NCI-H510A (cell line): ENCODE data around the gene CDKL5.

Experiments
- DNase-seq: peaks from one replicate; lab custom pipeline; 2025; lab: John Stamatoyannopoulos, UW

The CDKL5 gene

GRCh38 chrX:18457000-18457399 lies 31.6 kb downstream of the CDKL5 start:
- DNase-seq: no peak

- DNase-seq: no peak
Observed at GRCh38 chrX:18461431-18461830, 36.0 kb downstream of the CDKL5 start.

GRCh38 chrX:18464499-18464898 lies 39.1 kb downstream of the CDKL5 start:
- no peak for DNase-seq

- DNase-seq: no peak
Observed at GRCh38 chrX:18465051-18465450, 39.6 kb downstream of the CDKL5 start.

GRCh38 chrX:18468599-18468998 lies 43.2 kb downstream of the CDKL5 start:
- DNase-seq: no peak

- DNase-seq: no peak
Observed at GRCh38 chrX:18471296-18471695, 45.9 kb downstream of the CDKL5 start.

GRCh38 chrX:18490806-18491555 lies 65.6 kb downstream of the CDKL5 start:
- DNase-seq: no peak

GRCh38 chrX:18491587-18492340 lies 66.4 kb downstream of the CDKL5 start:
- DNase-seq: no peak

GRCh38 chrX:18534949-18535348 lies 109.5 kb downstream of the CDKL5 start:
- no peak for DNase-seq

- DNase-seq: no peak
Observed at GRCh38 chrX:18537068-18537467, 111.7 kb downstream of the CDKL5 start.

GRCh38 chrX:18537524-18537923 lies 112.1 kb downstream of the CDKL5 start:
- no peak for DNase-seq

GRCh38 chrX:18542131-18542530 lies 116.7 kb downstream of the CDKL5 start:
- no peak for DNase-seq

- no peak for DNase-seq
Observed at GRCh38 chrX:18542905-18543304, 117.5 kb downstream of the CDKL5 start.

- no peak for DNase-seq
Observed at GRCh38 chrX:18543738-18544137, 118.3 kb downstream of the CDKL5 start.

GRCh38 chrX:18545771-18546170 lies 120.4 kb downstream of the CDKL5 start:
- DNase-seq: no peak

GRCh38 chrX:18548996-18549395 lies 123.6 kb downstream of the CDKL5 start:
- no peak for DNase-seq

- DNase-seq: no peak
Observed at GRCh38 chrX:18549643-18550042, 124.2 kb downstream of the CDKL5 start.

- DNase-seq: no peak
Observed at GRCh38 chrX:18557879-18558278, 132.5 kb downstream of the CDKL5 start.

GRCh38 chrX:18558799-18559198 lies 133.4 kb downstream of the CDKL5 start:
- DNase-seq: no peak

GRCh38 chrX:18561020-18561419 lies 135.6 kb downstream of the CDKL5 start:
- DNase-seq: no peak

GRCh38 chrX:18565727-18566126 lies 140.3 kb downstream of the CDKL5 start:
- DNase-seq: no peak

GRCh38 chrX:18566748-18567147 lies 141.3 kb downstream of the CDKL5 start:
- no peak for DNase-seq

- DNase-seq: no peak
Observed at GRCh38 chrX:18573556-18573955, 148.1 kb downstream of the CDKL5 start.

GRCh38 chrX:18574591-18574990 lies 149.2 kb downstream of the CDKL5 start:
- DNase-seq: no peak
